ENCODE data around the gene SIPA1L3. TPM values are rescaled to one million over a fixed set of nuclear protein-coding genes. Genes with fewer than 3 reads are reported as not detected.
"Not testable (repeated sequence)": the region's sequence is repeated elsewhere in the genome, so short reads cannot be mapped to it uniquely, and the experiment has no call there.

The SIPA1L3 gene
- total and polyA plus RNA-seq, 4 donors = 9.6 to 50.5 (median 27.6) TPM

- Histone ChIP-seq H3K4me3 (no peak overlapping the region), H3K36me3 (ENCODE audit: control insufficient read depth in 4 of 4, insufficient read depth in 4 of 4, low read length in 4 of 4) (no peaks in the 10 kb centered on the region), H3K4me1 (ENCODE audit: control insufficient read depth in 5 of 5, insufficient read depth in 5 of 5, low read length in 5 of 5) (peaks cover 0 to 4% (median 0%) of the 10 kb centered on the region in 5 donors), H3K9ac (ENCODE audit: insufficient read depth in 1 of 2, low read length in 2 of 2) (no peak overlapping the region), H3K27me3 (ENCODE audit: control insufficient read depth in 3 of 3, insufficient read depth in 3 of 3, low read length in 2 of 3) (no peaks in the 10 kb centered on the region), H3K27ac (ENCODE audit: low read depth in 1 of 2, low read length in 1 of 2) (no peak overlapping the region), H3K9me3 (ENCODE audit: control insufficient read depth in 4 of 4, insufficient read depth in 3 of 4, low read length in 3 of 4) (no peaks in the 10 kb centered on the region)
- ATAC-seq (ENCODE audit: insufficient read depth, low FRiP score) = no peak
- no peak for DNase-seq
- 89 to 91% methylated on average over 6 of the region's 6 CpGs for WGBS, 2 donors
- TF ChIP-seq, protein P1, sequence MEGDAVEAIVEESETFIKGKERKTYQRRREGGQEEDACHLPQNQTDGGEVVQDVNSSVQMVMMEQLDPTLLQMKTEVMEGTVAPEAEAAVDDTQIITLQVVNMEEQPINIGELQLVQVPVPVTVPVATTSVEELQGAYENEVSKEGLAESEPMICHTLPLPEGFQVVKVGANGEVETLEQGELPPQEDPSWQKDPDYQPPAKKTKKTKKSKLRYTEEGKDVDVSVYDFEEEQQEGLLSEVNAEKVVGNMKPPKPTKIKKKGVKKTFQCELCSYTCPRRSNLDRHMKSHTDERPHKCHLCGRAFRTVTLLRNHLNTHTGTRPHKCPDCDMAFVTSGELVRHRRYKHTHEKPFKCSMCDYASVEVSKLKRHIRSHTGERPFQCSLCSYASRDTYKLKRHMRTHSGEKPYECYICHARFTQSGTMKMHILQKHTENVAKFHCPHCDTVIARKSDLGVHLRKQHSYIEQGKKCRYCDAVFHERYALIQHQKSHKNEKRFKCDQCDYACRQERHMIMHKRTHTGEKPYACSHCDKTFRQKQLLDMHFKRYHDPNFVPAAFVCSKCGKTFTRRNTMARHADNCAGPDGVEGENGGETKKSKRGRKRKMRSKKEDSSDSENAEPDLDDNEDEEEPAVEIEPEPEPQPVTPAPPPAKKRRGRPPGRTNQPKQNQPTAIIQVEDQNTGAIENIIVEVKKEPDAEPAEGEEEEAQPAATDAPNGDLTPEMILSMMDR (IDR thresholded peaks at IDR 0.05; ENCODE audit: control extremely low read depth, extremely low read depth) = no peak
Observed at GRCh38 chr19:38063928-38064327, 156.9 kb downstream of the SIPA1L3 start.

GRCh38 chr19:38064661-38065425 lies 157.8 kb downstream of the SIPA1L3 start:
- no peak overlapping the region for H3K27ac ChIP-seq (ENCODE audit: low read depth in 1 of 2, low read length in 1 of 2)
- WGBS, 2 donors = 91 to 93% methylated on average over 7 of the region's 7 CpGs
- no peak overlapping the region for H3K4me3 ChIP-seq
- no peaks in the 10 kb centered on the region for H3K9me3 ChIP-seq (ENCODE audit: control insufficient read depth in 4 of 4, insufficient read depth in 3 of 4, low read length in 3 of 4)
- no peak overlapping the region for H3K9ac ChIP-seq (ENCODE audit: insufficient read depth in 1 of 2, low read length in 2 of 2)
- peaks cover 0 to 4% (median 0%) of the 10 kb centered on the region in 5 donors for H3K4me1 ChIP-seq (ENCODE audit: control insufficient read depth in 5 of 5, insufficient read depth in 5 of 5, low read length in 5 of 5)
- no peaks in the 10 kb centered on the region for H3K27me3 ChIP-seq (ENCODE audit: control insufficient read depth in 3 of 3, insufficient read depth in 3 of 3, low read length in 2 of 3)
- DNase-seq (no peak), ATAC-seq (ENCODE audit: insufficient read depth, low FRiP score) (no peak)
- no peaks in the 10 kb centered on the region for H3K36me3 ChIP-seq (ENCODE audit: control insufficient read depth in 4 of 4, insufficient read depth in 4 of 4, low read length in 4 of 4)
- TF ChIP-seq, protein P1 (IDR thresholded peaks at IDR 0.05; ENCODE audit: control extremely low read depth, extremely low read depth) = no peak

GRCh38 chr19:38065775-38066174 lies 158.8 kb downstream of the SIPA1L3 start:
- H3K9ac ChIP-seq (ENCODE audit: insufficient read depth in 1 of 2, low read length in 2 of 2); H3K27me3 ChIP-seq (ENCODE audit: control insufficient read depth in 3 of 3, insufficient read depth in 3 of 3, low read length in 2 of 3); H3K4me3 ChIP-seq; DNase-seq; ATAC-seq (ENCODE audit: insufficient read depth, low FRiP score); H3K4me1 ChIP-seq (ENCODE audit: control insufficient read depth in 5 of 5, insufficient read depth in 5 of 5, low read length in 5 of 5); H3K27ac ChIP-seq (ENCODE audit: low read depth in 1 of 2, low read length in 1 of 2); H3K36me3 ChIP-seq (ENCODE audit: control insufficient read depth in 4 of 4, insufficient read depth in 4 of 4, low read length in 4 of 4); H3K9me3 ChIP-seq (ENCODE audit: control insufficient read depth in 4 of 4, insufficient read depth in 3 of 4, low read length in 3 of 4): not testable (repeated sequence)
- 95 to 98% methylated on average over 7 of the region's 7 CpGs for WGBS, 2 donors

- peaks cover 0 to 2% (median 0%) of the 10 kb centered on the region in 4 donors for H3K9me3 ChIP-seq (ENCODE audit: control insufficient read depth in 4 of 4, insufficient read depth in 3 of 4, low read length in 3 of 4)
- H3K4me1 ChIP-seq (ENCODE audit: control insufficient read depth in 5 of 5, insufficient read depth in 5 of 5, low read length in 5 of 5) = peaks cover 0 to 13% (median 0%) of the 10 kb centered on the region in 5 donors
- DNase-seq = no peak
- no peak overlapping the region for H3K27ac ChIP-seq (ENCODE audit: low read depth in 1 of 2, low read length in 1 of 2)
- H3K9ac ChIP-seq (ENCODE audit: insufficient read depth in 1 of 2, low read length in 2 of 2) = no peak overlapping the region
- no peaks in the 10 kb centered on the region for H3K36me3 ChIP-seq (ENCODE audit: control insufficient read depth in 4 of 4, insufficient read depth in 4 of 4, low read length in 4 of 4)
- TF ChIP-seq, protein P1 (IDR thresholded peaks at IDR 0.05; ENCODE audit: control extremely low read depth, extremely low read depth) = no peak
- WGBS, 2 donors = 85 to 93% methylated on average over 6 of the region's 6 CpGs
- no peak overlapping the region for H3K4me3 ChIP-seq
- ATAC-seq (ENCODE audit: insufficient read depth, low FRiP score) = no peak
- no peaks in the 10 kb centered on the region for H3K27me3 ChIP-seq (ENCODE audit: control insufficient read depth in 3 of 3, insufficient read depth in 3 of 3, low read length in 2 of 3)
Observed at GRCh38 chr19:38068826-38069225, 161.8 kb downstream of the SIPA1L3 start.

Measured in lung (tissue), 12 donors.